BJ (cell line): ENCODE data around the gene DDX54. TPM values are rescaled to one million over a fixed set of nuclear protein-coding genes. Genes with fewer than 3 reads are reported as not detected.

Source experiments
- CTCF ChIA-PET: fragments of 350-600 bp; formaldehyde crosslinking; extraction: SDS; loops from one replicate; lab custom pipeline; 2021; ENCODE audit warnings: antibody characterized with exemption, inconsistent platforms; lab: Yijun Ruan, JAX
- POLR2A ChIA-PET: fragments of 300-600 bp; sonication (Branson Sonifier 250); formaldehyde crosslinking; extraction: SDS; loops from one replicate; lab custom pipeline; 2021; ENCODE audit warnings: antibody characterized with exemption; lab: Charles Lee
- DNase-seq: peaks from one replicate; pipeline ENCODE4 v3.0.0-alpha.2; 2011; ENCODE audit warnings: low read depth
- H3K27me3 ChIP-seq: 2 replicates; pipeline ENCODE4 v1.6.0; 2011; ENCODE audit warnings: low read length; ENCODE audit not compliant: control insufficient read depth, insufficient read depth
- H3K36me3 ChIP-seq: 2 replicates; pipeline ENCODE4 v1.5.1; 2011; ENCODE audit warnings: low read length; ENCODE audit not compliant: control insufficient read depth, insufficient read depth
- H3K4me3 ChIP-seq: 2 replicates; pipeline ENCODE4 v1.5.1; 2011; ENCODE audit warnings: low read depth, mild to moderate bottlenecking, control low read depth, low read length
- CTCF ChIP-seq: IDR thresholded peaks from 2 replicates; pipeline ENCODE4 v1.5.1; 2011; ENCODE audit warnings: low read depth, mild to moderate bottlenecking, control low read depth, inconsistent platforms, low read length, moderate library complexity; ENCODE audit not compliant: insufficient read depth
- polyA plus RNA-seq: library from polyadenylated mRNA; depleted of rRNA; stranded (reverse); fragments of >200 nt; gene quantifications from 2 replicates; pipeline ENCODE4 v1.2.3, GENCODE V29; 2011

Gene DDX54
- polyA plus RNA-seq, 1 experiment: 54.7 TPM

GRCh38 chr12:113162102-113163029, 22.9 kb downstream of the DDX54 start:
- TF ChIP-seq CTCF: no peak
- Histone ChIP-seq H3K27me3 (no peaks in the 10 kb centered on the region), H3K4me3 (no peak overlapping the region), H3K36me3 (peaks cover 47% of the 10 kb centered on the region)
- ChIA-PET CTCF (interaction anchor here (2.3 to 4.3 kb wide), 2 partner anchors 9 to 10 kb away, joined by 8 to 27 read pairs; no protein-coding TSS in a partner anchor), POLR2A (no interaction called here)
- DNase-seq: no peak

GRCh38 chr12:113161415-113162016, 23.8 kb downstream of the DDX54 start:
- H3K36me3 ChIP-seq: peaks cover 46% of the 10 kb centered on the region

GRCh38 chr12:113159937-113160336, 25.3 kb downstream of the DDX54 start:
- no peak for DNase-seq
- Histone ChIP-seq H3K27me3 (peaks cover 6% of the 10 kb centered on the region), H3K4me3 (no peak overlapping the region), H3K36me3 (peaks cover 37% of the 10 kb centered on the region)
- CTCF ChIA-PET: interaction anchor here (1.6 to 4.3 kb wide), 2 partner anchors 13 to 111 kb away, joined by 5 to 27 read pairs; no protein-coding TSS in a partner anchor
- POLR2A ChIA-PET: no interaction called here
- no peak for TF ChIP-seq CTCF

More at GRCh38 chr12:113161415-113162016, 23.8 kb downstream of the DDX54 start:
- DNase-seq: no peak
- TF ChIP-seq CTCF: no peak
- Histone ChIP-seq H3K27me3 (no peaks in the 10 kb centered on the region), H3K4me3 (no peak overlapping the region)
- ChIA-PET CTCF (interaction anchor here (0.7 to 4.3 kb wide), 3 partner anchors 8 to 113 kb away, joined by 3 to 27 read pairs (median 5); no protein-coding TSS in a partner anchor), POLR2A (no interaction called here)

- Histone ChIP-seq H3K4me3 (no peak overlapping the region), H3K36me3 (peaks cover 31% of the 10 kb centered on the region), H3K27me3 (peaks cover 14% of the 10 kb centered on the region)
- DNase-seq: no peak
- ChIA-PET POLR2A (no interaction called here), CTCF (interaction anchor here (1.0 kb wide), 1 partner anchor 14 kb away, joined by 3 read pairs; no protein-coding TSS in a partner anchor)
- no peak for TF ChIP-seq CTCF
Observed at GRCh38 chr12:113158439-113159203, 26.7 kb downstream of the DDX54 start.
